CD4-positive, alpha-beta T cell (primary cell): ENCODE data around the gene RAB22A. TPM values are rescaled to one million over a fixed set of nuclear protein-coding genes. Genes with fewer than 3 reads are reported as not detected.

Source experiments
- ATAC-seq: fragments of 200-7000 bp; cut with Tn5 transposase; one replicate; pipeline ENCODE4 v1.10.0; 2022; ENCODE audit warnings: mild to moderate bottlenecking; ENCODE audit not compliant: poor library complexity
- CTCF ChIA-PET: fragments of 350-600 bp; sonication (Branson Sonifier 250); formaldehyde crosslinking; loops from one replicate; lab custom pipeline; 2021; ENCODE audit warnings: antibody characterized with exemption, inconsistent platforms; lab: Charles Lee
- POLR2A ChIA-PET: fragments of 350-600 bp; sonication (Branson Sonifier 250); formaldehyde crosslinking; loops from one replicate; lab custom pipeline; 2021; ENCODE audit warnings: antibody characterized with exemption, inconsistent platforms; lab: Charles Lee
- DNase-seq, 14 experiments: peaks; one replicate each; pipeline ENCODE4 v3.0.0-alpha.2; 2013 to 2020; ENCODE audit warnings: mixed read lengths in 2 of 14
- H3K27ac ChIP-seq, 2 donors: one replicate each; pipeline versions ENCODE4 v1.5.1 to v1.7.0; 2013; ENCODE audit warnings: low read length in 2 of 2, low read depth in 1 of 2, mild to moderate bottlenecking in 1 of 2
- H3K27me3 ChIP-seq, 2 experiments: 1 replicate in 1 of 2; 2 replicates in 1 of 2; pipeline versions ENCODE4 v1.6.1 to v1.7.0; 2013; ENCODE audit warnings: low read length in 2 of 2, control low read depth in 1 of 2, mild to moderate bottlenecking in 1 of 2, moderate library complexity in 1 of 2; ENCODE audit not compliant: insufficient read depth in 2 of 2, control insufficient read depth in 1 of 2
- H3K36me3 ChIP-seq: one replicate; pipeline ENCODE4 v1.6.1; 2013; ENCODE audit warnings: low read length, control low read depth; ENCODE audit not compliant: insufficient read depth
- H3K4me1 ChIP-seq: one replicate; pipeline ENCODE4 v1.6.1; 2013; ENCODE audit warnings: low read length, control low read depth; ENCODE audit not compliant: insufficient read depth
- H3K4me3 ChIP-seq: one replicate; pipeline ENCODE4 v1.5.1; 2013; ENCODE audit warnings: mild to moderate bottlenecking, low read length, moderate library complexity
- H3K9me3 ChIP-seq, 2 experiments: 1 replicate in 1 of 2; 2 replicates in 1 of 2; pipeline versions ENCODE4 v1.6.1 to v1.7.0; 2013; ENCODE audit warnings: low read length in 2 of 2, mild to moderate bottlenecking in 2 of 2, control low read depth in 1 of 2, moderate library complexity in 1 of 2; ENCODE audit not compliant: control insufficient read depth in 1 of 2, insufficient read depth in 1 of 2
- H3K27ac Mint-ChIP-seq: one replicate; pipeline ENCODE4 v1.8.0; 2020; ENCODE audit warnings: mixed read lengths
- H3K27me3 Mint-ChIP-seq: one replicate; pipeline ENCODE4 v1.8.0; 2021; ENCODE audit warnings: mixed read lengths
- H3K36me3 Mint-ChIP-seq: one replicate; pipeline ENCODE4 v1.8.0; 2021; ENCODE audit warnings: low read depth, mixed read lengths
- H3K4me1 Mint-ChIP-seq: one replicate; pipeline ENCODE4 v1.8.0; 2021; ENCODE audit warnings: low read depth, mixed read lengths
- H3K4me3 Mint-ChIP-seq: one replicate; pipeline ENCODE4 v1.8.0; 2020; ENCODE audit warnings: mild to moderate bottlenecking, mixed read lengths
- H3K9me3 Mint-ChIP-seq: one replicate; pipeline ENCODE4 v1.8.0; 2020; ENCODE audit warnings: mixed read lengths
- CTCF ChIP-seq: fragments of 200-600 bp; IDR thresholded peaks from one replicate; pipeline ENCODE4 v1.8.0; 2022; ENCODE audit warnings: antibody characterized with exemption, mild to moderate bottlenecking
- intact Hi-C, 2 experiments: fragments of 100-400 bp; cut with DNase I in 1 of 2; cut with micrococcal nuclease in 1 of 2; formaldehyde crosslinking; loops; one replicate each; pipeline versions ENCODE4 v1.15.1 to v1.9.0; 2023 to 2025; cut with DNase I, micrococcal nuclease
- total RNA-seq, 174 experiments: library from RNA in 2 of 174; stranded (reverse) in 2 of 174; gene quantifications; one replicate each; pipeline ENCODE4 v1.2.3 and lab custom pipeline; 2021 to 2026

The RAB22A gene
- total RNA-seq, 2 experiments from 2014 or later = 16.5 to 17.2 TPM

GRCh38 chr20:58306421-58307261 lies 2.9 kb upstream of the RAB22A start:
- Histone ChIP-seq H3K27me3 (no peaks in the 10 kb centered on the region), H3K9me3 (no peaks in the 10 kb centered on the region), H3K36me3 (no peaks in the 10 kb centered on the region), H3K27ac (peak overlapping the region; percentile 89 to 95), H3K4me1 (peaks cover 45% of the 10 kb centered on the region), H3K4me3 (peak overlapping the region; percentile 3)
- Mint-ChIP-seq H3K27me3 (no peaks in the 10 kb centered on the region), H3K9me3 (peaks cover 2% of the 10 kb centered on the region), H3K4me3 (peak overlapping the region; percentile 83), H3K27ac (peak overlapping the region; percentile 98), H3K4me1 (peaks cover 60% of the 10 kb centered on the region), H3K36me3 (peaks cover 18% of the 10 kb centered on the region)
- intact Hi-C loops = loop anchor here (1.0 to 10.0 kb wide), 12 partner anchors 34 to 962 kb away; partner anchors contain the start of genes NELFCD (in 1 of the 2), NPEPL1 (in 1 of the 2), PRELID3B (in 1 of the 2) and RBM38 (in 1 of the 2)
- ChIA-PET CTCF (interaction anchor here (0.7 to 1.9 kb wide), 5 partner anchors 17 to 344 kb away, joined by 3 to 17 read pairs (median 6); no protein-coding TSS in a partner anchor), POLR2A (interaction anchor here (0.7 to 2.6 kb wide), 13 partner anchors 10 to 726 kb away, joined by 3 to 47 read pairs (median 4); partner anchors contain the start of genes ATP5F1E, STX16 and VAPB)
- DNase-seq (peak; percentile 32 to 97 (median 62)), ATAC-seq (peak; percentile 67)
- TF ChIP-seq CTCF = no peak

GRCh38 chr20:58307270-58307669 lies 2.2 kb upstream of the RAB22A start:
- Mint-ChIP-seq H3K27me3 (no peaks in the 10 kb centered on the region), H3K4me3 (peak overlapping the region; percentile 83), H3K27ac (peak overlapping the region; percentile 98), H3K36me3 (peaks cover 23% of the 10 kb centered on the region), H3K9me3 (peaks cover 2% of the 10 kb centered on the region), H3K4me1 (peaks cover 62% of the 10 kb centered on the region)
- H3K9me3 ChIP-seq = no peaks in the 10 kb centered on the region
- DNase-seq (peak in 1 of 14 experiments; percentile 21), ATAC-seq (no peak)
- H3K4me1 ChIP-seq = peaks cover 45% of the 10 kb centered on the region
- H3K36me3 ChIP-seq = no peaks in the 10 kb centered on the region
- H3K27me3 ChIP-seq = no peaks in the 10 kb centered on the region
- peak overlapping the region; percentile 3 for H3K4me3 ChIP-seq
- intact Hi-C loops = loop anchor here (5.0 to 10.0 kb wide), 10 partner anchors 35 to 962 kb away; partner anchors contain the start of genes NELFCD (in 1 of the 2), NPEPL1 (in 1 of the 2), PRELID3B (in 1 of the 2) and RBM38 (in 1 of the 2)
- ChIA-PET POLR2A (interaction anchor here (0.9 to 2.6 kb wide), 8 partner anchors 19 to 725 kb away, joined by 3 to 47 read pairs (median 4); partner anchors contain the start of genes ATP5F1E, STX16 and VAPB), CTCF (interaction anchor here (0.7 to 1.9 kb wide), 3 partner anchors 23 to 343 kb away, joined by 3 to 17 read pairs (median 4); no protein-coding TSS in a partner anchor)
- TF ChIP-seq CTCF = no peak
- peak overlapping the region; percentile 89 to 95 for H3K27ac ChIP-seq

- intact Hi-C loops = loop anchor here (2.0 to 10.0 kb wide), 14 partner anchors 36 to 963 kb away; partner anchors contain the start of genes NELFCD (in 1 of the 2), NPEPL1 (in 1 of the 2), PRELID3B (in 1 of the 2) and RBM38 (in 1 of the 2)
- no peaks in the 10 kb centered on the region for H3K9me3 ChIP-seq
- H3K27me3 Mint-ChIP-seq = no peaks in the 10 kb centered on the region
- peak overlapping the region; percentile 83 for H3K4me3 Mint-ChIP-seq
- no peak for ATAC-seq
- H3K36me3 ChIP-seq = peaks cover 7% of the 10 kb centered on the region
- peaks cover 2% of the 10 kb centered on the region for H3K9me3 Mint-ChIP-seq
- peak overlapping the region; percentile 88 to 89 for H3K27ac ChIP-seq
- H3K27ac Mint-ChIP-seq = peak overlapping the region; percentile 98
- CTCF ChIA-PET = no interaction called here
- DNase-seq = peak in 6 of 14 experiments; percentile 13 to 50 (median 32)
- no peak for TF ChIP-seq CTCF
- H3K4me1 ChIP-seq = peaks cover 53% of the 10 kb centered on the region
- no peaks in the 10 kb centered on the region for H3K27me3 ChIP-seq
- H3K4me1 Mint-ChIP-seq = peaks cover 69% of the 10 kb centered on the region
- H3K4me3 ChIP-seq = peak overlapping the region; percentile 67
- POLR2A ChIA-PET = interaction anchor here (0.7 to 2.5 kb wide), 5 partner anchors 72 to 910 kb away, joined by 3 to 21 read pairs (median 4); partner anchors contain the start of genes STX16 and VAPB
- H3K36me3 Mint-ChIP-seq = peaks cover 31% of the 10 kb centered on the region
Measured at GRCh38 chr20:58308290-58308679, 1.2 kb upstream of the RAB22A start.
